ENCODE results near the gene LRRC18. TPM values are rescaled to one million over a fixed set of nuclear protein-coding genes. Genes with fewer than 3 reads are reported as not detected.

The LRRC18 gene
- total RNA-seq, 1 experiment from 2014 or later: not detected

GRCh38 chr10:48941427-48942075 is 1.9 kb upstream of the LRRC18 start:
- intact Hi-C loops (cut with micrococcal nuclease; ENCODE audit: unreplicated experiment): no loop called here
- no peak for DNase-seq
- no peaks in the 10 kb centered on the region for H3K9me3 Mint-ChIP-seq (ENCODE audit: unreplicated experiment)
- Histone ChIP-seq H3K9me3 (no peaks in the 10 kb centered on the region), H3K27me3 (replicated peaks; ENCODE audit: control insufficient read depth, insufficient read depth, low read length) (no peaks in the 10 kb centered on the region), H3K4me3 (ENCODE audit: low read depth, low read length) (no peak overlapping the region), H3K4me1 (no peaks in the 10 kb centered on the region), H3K36me3 (ENCODE audit: control insufficient read depth, insufficient read depth, low read length) (no peaks in the 10 kb centered on the region)
- BruUV-seq (replicated peaks): no TSS peak
- no peak overlapping the region for H3K27ac Mint-ChIP-seq (ENCODE audit: unreplicated experiment)
- H3K4me3 Mint-ChIP-seq (ENCODE audit: unreplicated experiment): no peak overlapping the region
- no peak for TF ChIP-seq CTCF (IDR thresholded peaks at IDR 0.05; ENCODE audit: insufficient read depth in 1 of 2, low read depth in 1 of 2, low read length in 1 of 2, severe bottlenecking in 1 of 2, unreplicated experiment in 1 of 2)
- CTCF ChIA-PET: no interaction called here
- no peaks in the 10 kb centered on the region for H3K36me3 Mint-ChIP-seq (ENCODE audit: insufficient read depth, unreplicated experiment)
- H3K4me1 Mint-ChIP-seq (ENCODE audit: low read depth, unreplicated experiment): peaks cover 1% of the 10 kb centered on the region
- POLR2A ChIA-PET: no interaction called here
- H3K27me3 Mint-ChIP-seq (ENCODE audit: insufficient read depth, unreplicated experiment): peaks cover 4% of the 10 kb centered on the region

- intact Hi-C loops (cut with micrococcal nuclease; ENCODE audit: unreplicated experiment): no loop called here
- no peaks in the 10 kb centered on the region for H3K27me3 ChIP-seq (replicated peaks; ENCODE audit: control insufficient read depth, insufficient read depth, low read length)
- H3K36me3 ChIP-seq (ENCODE audit: control insufficient read depth, insufficient read depth, low read length): no peaks in the 10 kb centered on the region
- H3K4me1 Mint-ChIP-seq (ENCODE audit: low read depth, unreplicated experiment): no peaks in the 10 kb centered on the region
- no TSS peak for BruUV-seq (replicated peaks)
- no peak for TF ChIP-seq CTCF (IDR thresholded peaks at IDR 0.05; ENCODE audit: insufficient read depth in 1 of 2, low read depth in 1 of 2, low read length in 1 of 2, severe bottlenecking in 1 of 2, unreplicated experiment in 1 of 2)
- H3K4me1 ChIP-seq: no peaks in the 10 kb centered on the region
- H3K27ac Mint-ChIP-seq (ENCODE audit: unreplicated experiment): no peak overlapping the region
- no peaks in the 10 kb centered on the region for H3K9me3 Mint-ChIP-seq (ENCODE audit: unreplicated experiment)
- ChIA-PET POLR2A (no interaction called here), CTCF (no interaction called here)
- peaks cover 4% of the 10 kb centered on the region for H3K27me3 Mint-ChIP-seq (ENCODE audit: insufficient read depth, unreplicated experiment)
- DNase-seq: no peak
- no peak overlapping the region for H3K4me3 ChIP-seq (ENCODE audit: low read depth, low read length)
- H3K4me3 Mint-ChIP-seq (ENCODE audit: unreplicated experiment): no peak overlapping the region
- no peaks in the 10 kb centered on the region for H3K36me3 Mint-ChIP-seq (ENCODE audit: insufficient read depth, unreplicated experiment)
- no peaks in the 10 kb centered on the region for H3K9me3 ChIP-seq
Measured at GRCh38 chr10:48940958-48941357, 1.3 kb upstream of the LRRC18 start.

- H3K36me3 ChIP-seq (ENCODE audit: control insufficient read depth, insufficient read depth, low read length): no peaks in the 10 kb centered on the region
- no peak overlapping the region for H3K4me3 ChIP-seq (ENCODE audit: low read depth, low read length)
- POLR2A ChIA-PET: no interaction called here
- no peak for DNase-seq
- no peaks in the 10 kb centered on the region for H3K9me3 ChIP-seq
- CTCF ChIA-PET: no interaction called here
- H3K27me3 ChIP-seq (replicated peaks; ENCODE audit: control insufficient read depth, insufficient read depth, low read length): no peaks in the 10 kb centered on the region
- intact Hi-C loops (cut with micrococcal nuclease; ENCODE audit: unreplicated experiment): no loop called here
- no TSS peak for BruUV-seq (replicated peaks)
- no peaks in the 10 kb centered on the region for H3K9me3 Mint-ChIP-seq (ENCODE audit: unreplicated experiment)
- H3K36me3 Mint-ChIP-seq (ENCODE audit: insufficient read depth, unreplicated experiment): no peaks in the 10 kb centered on the region
- no peaks in the 10 kb centered on the region for H3K4me1 Mint-ChIP-seq (ENCODE audit: low read depth, unreplicated experiment)
- H3K4me1 ChIP-seq: no peaks in the 10 kb centered on the region
- no peak overlapping the region for H3K27ac Mint-ChIP-seq (ENCODE audit: unreplicated experiment)
- TF ChIP-seq CTCF (IDR thresholded peaks at IDR 0.05; ENCODE audit: insufficient read depth in 1 of 2, low read depth in 1 of 2, low read length in 1 of 2, severe bottlenecking in 1 of 2, unreplicated experiment in 1 of 2): no peak
- peaks cover 6% of the 10 kb centered on the region for H3K27me3 Mint-ChIP-seq (ENCODE audit: insufficient read depth, unreplicated experiment)
- H3K4me3 Mint-ChIP-seq (ENCODE audit: unreplicated experiment): no peak overlapping the region
Measured at GRCh38 chr10:48940372-48940771, 732 bp upstream of the LRRC18 start.
